Pancreas (tissue), 10 donors: ENCODE measurements around the gene PHTF2. TPM values are rescaled to one million over a fixed set of nuclear protein-coding genes. Genes with fewer than 3 reads are reported as not detected.

Source experiments
- ATAC-seq, 4 donors: fragments of 200-7000 bp; cut with Tn5 transposase; one replicate each; pipeline versions ENCODE4 v1.8.0 to v1.9.1; 2020; ENCODE audit warnings: mild to moderate bottlenecking in 4 of 4, moderate library complexity in 4 of 4
- DNase-seq, 6 donors: peaks; one replicate each; pipeline ENCODE4 v3.0.0-alpha.2; 2020
- FAIRE-seq: peaks from 2 replicates; lab custom pipeline; 2012; peaks lifted over from hg19 to GRCh38; lab: Jason Lieb, UNC
- H3K27ac ChIP-seq, 4 donors: fragments of 200-600 bp; sonication (generic); 1 replicate in 3 of 4; 2 replicates in 1 of 4; pipeline versions ENCODE4 v1.5.0 to v1.8.0; 2020
- H3K27me3 ChIP-seq, 4 donors: fragments of 200-600 bp; one replicate each; pipeline ENCODE4 v1.8.0; 2021
- H3K36me3 ChIP-seq, 3 donors: fragments of 200-600 bp; sonication (generic) in 1 of 3; one replicate each; pipeline versions ENCODE4 v1.5.0 to v1.8.0; 2020 to 2021
- H3K4me1 ChIP-seq, 3 donors: fragments of 200-600 bp; one replicate each; pipeline ENCODE4 v1.8.0; 2021
- H3K4me3 ChIP-seq, 4 donors: fragments of 200-600 bp; sonication (generic) in 2 of 4; one replicate each; pipeline versions ENCODE4 v1.5.0 to v1.8.0; 2020 to 2021
- H3K9me3 ChIP-seq, 4 donors: fragments of 200-600 bp; one replicate each; pipeline ENCODE4 v1.8.0; 2021
- CTCF ChIP-seq, 4 donors: fragments of 200-600 bp; sonication (generic) in 3 of 4; IDR thresholded peaks; one replicate each; pipeline versions ENCODE4 v1.5.0 to v1.8.0; 2021; ENCODE audit warnings: antibody characterized with exemption in 4 of 4
- WGBS, 2 donors: extraction: QIAGEN DNeasy Blood & Tissue Kit; methylation state at CpG; one replicate each; pipeline ENCODE4 v1.1.7; 2013; 5-methylcytosine and 5-hydroxymethylcytosine counted together
- intact Hi-C, 3 donors: fragments of 100-400 bp; cut with DNase I; formaldehyde crosslinking; loops; one replicate each; pipeline versions ENCODE4 v1.11.1 to v1.14.2; 2022
- polyA plus RNA-seq, 2 donors: library from polyadenylated mRNA; stranded (reverse); fragments of 200-250 nt; gene quantifications; one replicate each; pipeline ENCODE4 v1.2.3, GENCODE V29; 2013
- total RNA-seq, 6 donors: library from RNA; stranded (reverse); fragmentation: NEBNext Ultra II Directional in 4 of 6; extraction: Animal tissue kit (Norgen Biotek cat#: 25700) in 4 of 6; gene quantifications; one replicate each; pipeline versions ENCODE4 v1.2.1 to v1.2.4, GENCODE V29; 2021 to 2023
- donor health status: healthy with polysubstance abuse.
- donor health status: DM: no; HTN: no; CAD: no; lungs with moderate emphysema.
- donor health status: DM: no; HTN: no; CAD: no.
- donor health status: control.
- donor health status: control.
- donor health status: Bipolar disorder and iron deficiency.
- donor health status: DM: yes; HTN: yes; CAD: no.
- donor health status: DM: no; HTN: no; CAD: no.
- donor health status: DM: no; HTN: no; CAD: no.
- donor health status: DM: yes; HTN: yes; CAD: no.

Gene PHTF2
- total and polyA plus RNA-seq, 8 donors, result 3.3 to 8.8 (median 5.1) TPM

GRCh38 chr7:77839919-77840318, 41.3 kb downstream of the PHTF2 start:
- WGBS, 2 donors, result 73 to 84% methylated on average over 2 of the region's 2 CpGs
- intact Hi-C loops, result no loop called here

GRCh38 chr7:77843194-77843593, 44.6 kb downstream of the PHTF2 start:
- no peaks in the 10 kb centered on the region for H3K9me3 ChIP-seq
- intact Hi-C loops, result no loop called here
- H3K4me1 ChIP-seq, result peaks cover 5 to 15% (median 6%) of the 10 kb centered on the region in 3 donors
- no peaks in the 10 kb centered on the region for H3K36me3 ChIP-seq
- no peak for FAIRE-seq
- no peak overlapping the region for H3K4me3 ChIP-seq
- no peaks in the 10 kb centered on the region for H3K27me3 ChIP-seq
- WGBS, 2 donors, result 95 to 100% methylated on average over 2 of the region's 2 CpGs
- no peak for TF ChIP-seq CTCF (IDR thresholded peaks at IDR 0.05)
- DNase-seq, result no peak
- no peak for ATAC-seq
- H3K27ac ChIP-seq, result no peak overlapping the region

More at GRCh38 chr7:77839919-77840318, 41.3 kb downstream of the PHTF2 start:
- ATAC-seq (no peak), DNase-seq (no peak), FAIRE-seq (no peak)
- Histone ChIP-seq H3K36me3 (no peaks in the 10 kb centered on the region), H3K9me3 (no peaks in the 10 kb centered on the region), H3K27me3 (no peaks in the 10 kb centered on the region), H3K4me3 (no peak overlapping the region), H3K4me1 (peaks cover 5 to 27% (median 14%) of the 10 kb centered on the region in 3 donors), H3K27ac (no peak overlapping the region)
- no peak for TF ChIP-seq CTCF (IDR thresholded peaks at IDR 0.05)

GRCh38 chr7:77846317-77847092, 47.9 kb downstream of the PHTF2 start:
- Histone ChIP-seq H3K36me3 (no peaks in the 10 kb centered on the region), H3K9me3 (no peaks in the 10 kb centered on the region), H3K27ac (no peak overlapping the region), H3K27me3 (no peaks in the 10 kb centered on the region), H3K4me3 (no peak overlapping the region), H3K4me1 (no peaks in the 10 kb centered on the region)
- no peak for TF ChIP-seq CTCF (IDR thresholded peaks at IDR 0.05)
- DNase-seq (no peak), FAIRE-seq (no peak), ATAC-seq (no peak)
- intact Hi-C loops, result no loop called here
- WGBS, 2 donors, result 92 to 97% methylated on average over 2 to 7 of the region's 8 CpGs

GRCh38 chr7:77855371-77856083, 57.0 kb downstream of the PHTF2 start:
- TF ChIP-seq CTCF (IDR thresholded peaks at IDR 0.05), result no peak
- peak in 1 of 4 donors; percentile 25 for ATAC-seq
- no peaks in the 10 kb centered on the region for H3K9me3 ChIP-seq
- peak in 1 of 6 donors; percentile 23 for DNase-seq
- no peaks in the 10 kb centered on the region for H3K36me3 ChIP-seq
- H3K4me1 ChIP-seq, result peaks cover 0 to 11% (median 0%) of the 10 kb centered on the region in 3 donors
- WGBS, 2 donors, result 76 to 81% methylated on average over 7 of the region's 7 CpGs
- intact Hi-C loops, result no loop called here
- no peak overlapping the region for H3K27ac ChIP-seq
- FAIRE-seq, result no peak
- H3K4me3 ChIP-seq, result no peak overlapping the region
- H3K27me3 ChIP-seq, result no peaks in the 10 kb centered on the region
